ENCODE data around the gene TCF3. TPM values are rescaled to one million over a fixed set of nuclear protein-coding genes. Genes with fewer than 3 reads are reported as not detected.

The TCF3 gene
- total RNA-seq, 1 experiment from 2014 or later: 128 TPM

- H3K27me3 ChIP-seq (replicated peaks): no peaks in the 10 kb centered on the region
- no peak overlapping the region for H3K4me3 ChIP-seq
- H3K4me1 ChIP-seq (replicated peaks): no peaks in the 10 kb centered on the region
- no peak for DNase-seq (ENCODE audit: low read depth in 1 of 2, low spot score in 2 of 2)
- no peaks in the 10 kb centered on the region for H3K9me3 ChIP-seq (replicated peaks)
- no peak overlapping the region for H3K27ac ChIP-seq
- H3K36me3 ChIP-seq: peaks cover 65% of the 10 kb centered on the region
These were observed 30.4 kb downstream of the TCF3 start for GRCh38 chr19:1622007-1622406.

- peaks cover 63% of the 10 kb centered on the region for H3K36me3 ChIP-seq
- no peak overlapping the region for H3K27ac ChIP-seq
- H3K4me1 ChIP-seq (replicated peaks): no peaks in the 10 kb centered on the region
- no peaks in the 10 kb centered on the region for H3K9me3 ChIP-seq (replicated peaks)
- DNase-seq (ENCODE audit: low read depth in 1 of 2, low spot score in 2 of 2): no peak
- H3K4me3 ChIP-seq: no peak overlapping the region
- H3K27me3 ChIP-seq (replicated peaks): no peaks in the 10 kb centered on the region
These were observed 30.8 kb downstream of the TCF3 start for GRCh38 chr19:1621574-1621973.

GRCh38 chr19:1621021-1621420 lies 31.4 kb downstream of the TCF3 start:
- Histone ChIP-seq H3K27me3 (replicated peaks) (no peaks in the 10 kb centered on the region), H3K36me3 (peaks cover 62% of the 10 kb centered on the region), H3K27ac (no peak overlapping the region), H3K4me3 (no peak overlapping the region), H3K4me1 (replicated peaks) (no peaks in the 10 kb centered on the region), H3K9me3 (replicated peaks) (no peaks in the 10 kb centered on the region)
- no peak for DNase-seq (ENCODE audit: low read depth in 1 of 2, low spot score in 2 of 2)

GRCh38 chr19:1620502-1620901 lies 31.9 kb downstream of the TCF3 start:
- H3K27ac ChIP-seq: no peak overlapping the region
- H3K4me1 ChIP-seq (replicated peaks): no peaks in the 10 kb centered on the region
- no peaks in the 10 kb centered on the region for H3K9me3 ChIP-seq (replicated peaks)
- peaks cover 62% of the 10 kb centered on the region for H3K36me3 ChIP-seq
- H3K27me3 ChIP-seq (replicated peaks): no peaks in the 10 kb centered on the region
- H3K4me3 ChIP-seq: no peak overlapping the region
- DNase-seq (ENCODE audit: low read depth in 1 of 2, low spot score in 2 of 2): no peak

GRCh38 chr19:1619703-1620102 lies 32.7 kb downstream of the TCF3 start:
- Histone ChIP-seq H3K9me3 (replicated peaks) (no peaks in the 10 kb centered on the region), H3K4me1 (replicated peaks) (no peaks in the 10 kb centered on the region), H3K36me3 (peaks cover 60% of the 10 kb centered on the region), H3K27me3 (replicated peaks) (no peaks in the 10 kb centered on the region), H3K27ac (no peak overlapping the region), H3K4me3 (no peak overlapping the region)
- no peak for DNase-seq (ENCODE audit: low read depth in 1 of 2, low spot score in 2 of 2)

- Histone ChIP-seq H3K36me3 (peaks cover 60% of the 10 kb centered on the region), H3K27me3 (replicated peaks) (no peaks in the 10 kb centered on the region), H3K27ac (no peak overlapping the region), H3K9me3 (replicated peaks) (no peaks in the 10 kb centered on the region), H3K4me3 (no peak overlapping the region), H3K4me1 (replicated peaks) (no peaks in the 10 kb centered on the region)
- DNase-seq (ENCODE audit: low read depth in 1 of 2, low spot score in 2 of 2): no peak
These were observed 33.3 kb downstream of the TCF3 start for GRCh38 chr19:1619094-1619439.

GRCh38 chr19:1618157-1619093 lies 34.0 kb downstream of the TCF3 start:
- DNase-seq (ENCODE audit: low read depth in 1 of 2, low spot score in 2 of 2): no peak
- Histone ChIP-seq H3K27me3 (replicated peaks) (no peaks in the 10 kb centered on the region), H3K27ac (no peak overlapping the region), H3K9me3 (replicated peaks) (no peaks in the 10 kb centered on the region), H3K36me3 (peaks cover 60% of the 10 kb centered on the region), H3K4me1 (replicated peaks) (no peaks in the 10 kb centered on the region), H3K4me3 (no peak overlapping the region)

GRCh38 chr19:1616875-1617274 lies 35.5 kb downstream of the TCF3 start:
- peaks cover 62% of the 10 kb centered on the region for H3K36me3 ChIP-seq
- no peaks in the 10 kb centered on the region for H3K9me3 ChIP-seq (replicated peaks)
- DNase-seq (ENCODE audit: low read depth in 1 of 2, low spot score in 2 of 2): no peak
- H3K4me1 ChIP-seq (replicated peaks): no peaks in the 10 kb centered on the region
- no peak overlapping the region for H3K4me3 ChIP-seq
- H3K27me3 ChIP-seq (replicated peaks): no peaks in the 10 kb centered on the region
- H3K27ac ChIP-seq: no peak overlapping the region

- H3K9me3 ChIP-seq (replicated peaks): no peaks in the 10 kb centered on the region
- H3K4me3 ChIP-seq: no peak overlapping the region
- no peak for DNase-seq (ENCODE audit: low read depth in 1 of 2, low spot score in 2 of 2)
- no peak overlapping the region for H3K27ac ChIP-seq
- no peaks in the 10 kb centered on the region for H3K27me3 ChIP-seq (replicated peaks)
- no peaks in the 10 kb centered on the region for H3K4me1 ChIP-seq (replicated peaks)
- H3K36me3 ChIP-seq: peaks cover 64% of the 10 kb centered on the region
These were observed 36.0 kb downstream of the TCF3 start for GRCh38 chr19:1616396-1616795.

- H3K4me1 ChIP-seq (replicated peaks): no peaks in the 10 kb centered on the region
- H3K36me3 ChIP-seq: peaks cover 64% of the 10 kb centered on the region
These were observed 37.2 kb downstream of the TCF3 start for GRCh38 chr19:1615156-1615765.

GRCh38 chr19:1613808-1614570 lies 38.4 kb downstream of the TCF3 start:
- H3K4me3 ChIP-seq: no peak overlapping the region
- DNase-seq (ENCODE audit: low read depth in 1 of 2, low spot score in 2 of 2): no peak
- no peak overlapping the region for H3K27ac ChIP-seq
- peaks cover 58% of the 10 kb centered on the region for H3K36me3 ChIP-seq
- H3K4me1 ChIP-seq (replicated peaks): no peaks in the 10 kb centered on the region
- no peaks in the 10 kb centered on the region for H3K27me3 ChIP-seq (replicated peaks)
- H3K9me3 ChIP-seq (replicated peaks): no peaks in the 10 kb centered on the region

More at GRCh38 chr19:1615156-1615765, 37.2 kb downstream of the TCF3 start:
- no peak overlapping the region for H3K27ac ChIP-seq
- no peaks in the 10 kb centered on the region for H3K27me3 ChIP-seq (replicated peaks)
- H3K9me3 ChIP-seq (replicated peaks): no peaks in the 10 kb centered on the region
- H3K4me3 ChIP-seq: no peak overlapping the region
- no peak for DNase-seq (ENCODE audit: low read depth in 1 of 2, low spot score in 2 of 2)

- Histone ChIP-seq H3K4me3 (no peak overlapping the region), H3K9me3 (replicated peaks) (no peaks in the 10 kb centered on the region), H3K27me3 (replicated peaks) (no peaks in the 10 kb centered on the region), H3K27ac (no peak overlapping the region), H3K36me3 (peaks cover 52% of the 10 kb centered on the region), H3K4me1 (replicated peaks) (no peaks in the 10 kb centered on the region)
- DNase-seq (ENCODE audit: low read depth in 1 of 2, low spot score in 2 of 2): no peak
These were observed 39.3 kb downstream of the TCF3 start for GRCh38 chr19:1613146-1613545.

- Histone ChIP-seq H3K27ac (no peak overlapping the region), H3K4me3 (no peak overlapping the region), H3K36me3 (peaks cover 50% of the 10 kb centered on the region), H3K4me1 (replicated peaks) (no peaks in the 10 kb centered on the region), H3K27me3 (replicated peaks) (no peaks in the 10 kb centered on the region), H3K9me3 (replicated peaks) (no peaks in the 10 kb centered on the region)
- no peak for DNase-seq (ENCODE audit: low read depth in 1 of 2, low spot score in 2 of 2)
These were observed 40.0 kb downstream of the TCF3 start for GRCh38 chr19:1612114-1613086.
